GM19193 (cell line): ENCODE data around the gene USP2.

ENCODE experiments used
- POLR2A ChIP-seq: IDR thresholded peaks from 4 replicates; pipeline ENCODE4 v1.6.1; 2011; ENCODE audit not compliant: insufficient read depth, insufficient read length; ENCODE audit errors: extremely low read depth

USP2 gene

GRCh38 chr11:119373921-119374631, 7.4 kb downstream of the USP2 start:
- TF ChIP-seq POLR2A, result no peak

GRCh38 chr11:119373059-119373920, 8.2 kb downstream of the USP2 start:
- TF ChIP-seq POLR2A, result no peak

GRCh38 chr11:119372260-119373058, 9.0 kb downstream of the USP2 start:
- TF ChIP-seq POLR2A, result no peak

- TF ChIP-seq POLR2A, result no peak
Measured at GRCh38 chr11:119371778-119372182, 9.7 kb downstream of the USP2 start.

GRCh38 chr11:119371067-119371601, 10.4 kb downstream of the USP2 start:
- no peak for TF ChIP-seq POLR2A

- TF ChIP-seq POLR2A, result no peak
Measured at GRCh38 chr11:119370486-119371046, 10.9 kb downstream of the USP2 start.

- TF ChIP-seq POLR2A, result no peak
Measured at GRCh38 chr11:119369132-119369925, 12.2 kb downstream of the USP2 start.

- TF ChIP-seq POLR2A, result no peak
Measured at GRCh38 chr11:119368121-119369034, 13.1 kb downstream of the USP2 start.

- TF ChIP-seq POLR2A, result no peak
Measured at GRCh38 chr11:119367661-119368120, 13.8 kb downstream of the USP2 start.

- TF ChIP-seq POLR2A, result no peak
Measured at GRCh38 chr11:119366690-119367620, 14.5 kb downstream of the USP2 start.

- TF ChIP-seq POLR2A, result no peak
Measured at GRCh38 chr11:119365071-119365591, 16.4 kb downstream of the USP2 start.
